ENCODE results near the gene STAT5A. TPM values are rescaled to one million over a fixed set of nuclear protein-coding genes. Genes with fewer than 3 reads are reported as not detected.

The STAT5A gene
- total and polyA plus RNA-seq, 9 of the 15 experiments (the other 6 are each of a cell fraction or from before 2014, with no cell fraction given), result 79.9 to 415 (median 196) TPM

DNA sequence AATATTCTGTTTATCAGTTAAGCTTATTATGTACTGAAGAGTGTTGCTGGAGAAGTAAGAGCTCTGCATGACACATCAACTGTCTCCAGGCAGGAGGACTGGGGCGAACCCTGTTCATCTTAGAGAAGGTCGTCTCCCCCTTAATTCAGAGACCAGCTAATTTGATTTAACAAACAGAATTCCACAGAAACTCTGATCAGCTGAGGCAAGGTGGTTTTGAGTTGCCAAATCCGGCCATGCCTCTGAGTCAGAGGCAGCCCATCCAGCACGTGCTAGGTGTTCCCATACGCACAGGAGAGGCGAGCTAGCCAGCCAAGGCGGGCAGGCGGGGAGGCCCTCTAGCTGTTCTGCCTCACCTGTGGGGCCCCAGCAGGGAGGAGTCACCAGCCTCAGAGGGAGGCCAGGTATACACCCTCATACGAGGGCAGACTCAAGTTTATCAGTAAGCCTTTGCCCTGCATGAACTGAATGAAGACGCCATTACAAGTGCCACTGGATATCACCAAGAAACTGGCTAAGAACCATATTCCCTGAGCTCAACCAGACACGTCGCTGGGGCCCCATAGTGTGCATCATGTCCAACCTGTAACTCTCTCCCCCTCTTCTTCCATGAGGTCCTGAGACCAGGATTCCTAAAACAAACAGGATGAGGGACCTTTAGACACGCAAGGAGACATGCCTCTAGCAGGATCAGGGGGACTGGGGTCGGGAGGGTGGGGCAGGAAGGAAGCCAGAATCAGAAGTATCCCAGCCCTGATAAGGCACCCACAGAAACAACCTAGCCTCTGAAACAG lies 25.7 kb downstream of the STAT5A start (continued):
- TF ChIP-seq SMARCA5 (IDR thresholded peaks at IDR 0.05) (peak; percentile 21; the same call in 1 of the 2 replicates), NCOR1 (IDR thresholded peaks at IDR 0.05) (peak; percentile 53), MEF2D (tag; conservative IDR thresholded peaks at IDR 0.05; ENCODE audit: low read depth) (peak; percentile 75; the same call in 1 of the 2 replicates), DIDO1 (tag; IDR thresholded peaks at IDR 0.05; ENCODE audit: low read depth) (no peak), RUNX1 (IDR thresholded peaks at IDR 0.05; ENCODE audit: low read depth) (no peak), EHMT2 (IDR thresholded peaks at IDR 0.05) (no peak), SRF (CRISPR knock-in tag; IDR thresholded peaks at IDR 0.05) (no peak), POLR2G (IDR thresholded peaks at IDR 0.05; ENCODE audit: low read depth, low read length) (peak; percentile 80), ETV5 (CRISPR knock-in tag; IDR thresholded peaks at IDR 0.05; ENCODE audit: low read depth) (peak; percentile 48; the same call in 1 of the 2 replicates), ZNF79 (CRISPR knock-in tag; IDR thresholded peaks at IDR 0.05; ENCODE audit: low read depth) (peak; percentile 31; the same call in 1 of the 2 replicates), PRPF4 (IDR thresholded peaks at IDR 0.05; ENCODE audit: insufficient read depth, low read depth, low read length, poor library complexity, severe bottlenecking) (no peak), HSF4 (CRISPR knock-in tag; IDR thresholded peaks at IDR 0.05; ENCODE audit: borderline replicate concordance) (peak; percentile 83; the same call in 1 of the 2 replicates), TGIF2 (CRISPR knock-in tag; IDR thresholded peaks at IDR 0.05) (no peak), FOSL1 (tag; conservative IDR thresholded peaks at IDR 0.05) (peak; percentile 77), RBM22 (IDR thresholded peaks at IDR 0.05; ENCODE audit: low read depth, low read length, poor library complexity, severe bottlenecking) (peak; percentile 54), ZFPM2 (CRISPR knock-in tag; IDR thresholded peaks at IDR 0.05) (no peak), ZNF586 (CRISPR knock-in tag; conservative IDR thresholded peaks at IDR 0.05) (0 out of 2 replicates have a peak, but pooled peaks have one; percentile 15), ZNF766 (CRISPR knock-in tag; conservative IDR thresholded peaks at IDR 0.05) (peak; percentile 85; the same call in 1 of the 2 replicates), PTRF (tag; IDR thresholded peaks at IDR 0.05) (no peak), ILK (tag; IDR thresholded peaks at IDR 0.05; ENCODE audit: borderline replicate concordance, low read depth) (no peak)
- TF ChIP-seq, protein P1, sequence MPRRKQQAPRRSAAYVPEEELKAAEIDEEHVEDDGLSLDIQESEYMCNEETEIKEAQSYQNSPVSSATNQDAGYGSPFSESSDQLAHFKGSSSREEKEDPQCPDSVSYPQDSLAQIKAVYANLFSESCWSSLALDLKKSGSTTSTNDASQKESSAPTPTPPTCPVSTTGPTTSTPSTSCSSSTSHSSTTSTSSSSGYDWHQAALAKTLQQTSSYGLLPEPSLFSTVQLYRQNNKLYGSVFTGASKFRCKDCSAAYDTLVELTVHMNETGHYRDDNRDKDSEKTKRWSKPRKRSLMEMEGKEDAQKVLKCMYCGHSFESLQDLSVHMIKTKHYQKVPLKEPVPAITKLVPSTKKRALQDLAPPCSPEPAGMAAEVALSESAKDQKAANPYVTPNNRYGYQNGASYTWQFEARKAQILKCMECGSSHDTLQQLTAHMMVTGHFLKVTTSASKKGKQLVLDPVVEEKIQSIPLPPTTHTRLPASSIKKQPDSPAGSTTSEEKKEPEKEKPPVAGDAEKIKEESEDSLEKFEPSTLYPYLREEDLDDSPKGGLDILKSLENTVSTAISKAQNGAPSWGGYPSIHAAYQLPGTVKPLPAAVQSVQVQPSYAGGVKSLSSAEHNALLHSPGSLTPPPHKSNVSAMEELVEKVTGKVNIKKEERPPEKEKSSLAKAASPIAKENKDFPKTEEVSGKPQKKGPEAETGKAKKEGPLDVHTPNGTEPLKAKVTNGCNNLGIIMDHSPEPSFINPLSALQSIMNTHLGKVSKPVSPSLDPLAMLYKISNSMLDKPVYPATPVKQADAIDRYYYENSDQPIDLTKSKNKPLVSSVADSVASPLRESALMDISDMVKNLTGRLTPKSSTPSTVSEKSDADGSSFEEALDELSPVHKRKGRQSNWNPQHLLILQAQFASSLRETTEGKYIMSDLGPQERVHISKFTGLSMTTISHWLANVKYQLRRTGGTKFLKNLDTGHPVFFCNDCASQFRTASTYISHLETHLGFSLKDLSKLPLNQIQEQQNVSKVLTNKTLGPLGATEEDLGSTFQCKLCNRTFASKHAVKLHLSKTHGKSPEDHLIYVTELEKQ (CRISPR knock-in tag; IDR thresholded peaks at IDR 0.05), result peak; percentile 68; the same call in 1 of the 2 replicates
- TF ChIP-seq, protein P2, sequence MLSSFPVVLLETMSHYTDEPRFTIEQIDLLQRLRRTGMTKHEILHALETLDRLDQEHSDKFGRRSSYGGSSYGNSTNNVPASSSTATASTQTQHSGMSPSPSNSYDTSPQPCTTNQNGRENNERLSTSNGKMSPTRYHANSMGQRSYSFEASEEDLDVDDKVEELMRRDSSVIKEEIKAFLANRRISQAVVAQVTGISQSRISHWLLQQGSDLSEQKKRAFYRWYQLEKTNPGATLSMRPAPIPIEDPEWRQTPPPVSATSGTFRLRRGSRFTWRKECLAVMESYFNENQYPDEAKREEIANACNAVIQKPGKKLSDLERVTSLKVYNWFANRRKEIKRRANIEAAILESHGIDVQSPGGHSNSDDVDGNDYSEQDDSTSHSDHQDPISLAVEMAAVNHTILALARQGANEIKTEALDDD (IDR thresholded peaks at IDR 0.05), result peak; percentile 12; the same call in 1 of the 2 replicates
- TF ChIP-seq, protein P3, sequence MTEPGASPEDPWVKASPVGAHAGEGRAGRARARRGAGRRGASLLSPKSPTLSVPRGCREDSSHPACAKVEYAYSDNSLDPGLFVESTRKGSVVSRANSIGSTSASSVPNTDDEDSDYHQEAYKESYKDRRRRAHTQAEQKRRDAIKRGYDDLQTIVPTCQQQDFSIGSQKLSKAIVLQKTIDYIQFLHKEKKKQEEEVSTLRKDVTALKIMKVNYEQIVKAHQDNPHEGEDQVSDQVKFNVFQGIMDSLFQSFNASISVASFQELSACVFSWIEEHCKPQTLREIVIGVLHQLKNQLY (CRISPR knock-in tag; conservative IDR thresholded peaks at IDR 0.05), result 0 out of 4 replicates have a peak, but pooled peaks of 1 of the 2 experiments have one; percentile 26

Data from K562 (cell line).